Loucy (cell line): Measurements from ENCODE around the gene EREG.

Experiments used
- CTCF ChIP-seq: fragments of 200-600 bp; sonication (generic); conservative IDR thresholded peaks from 2 replicates; pipeline ENCODE4 v1.5.1; 2014; ENCODE audit warnings: mild to moderate bottlenecking, antibody characterized with exemption, low read length
- EZH2phosphoT487 ChIP-seq: fragments of 200-600 bp; IDR thresholded peaks from 2 replicates; pipeline ENCODE4 v1.6.1; 2018; ENCODE audit warnings: antibody characterized with exemption, mild to moderate bottlenecking, moderate library complexity, borderline replicate concordance

GRCh38 chr4:74315376-74315775, 49.6 kb upstream of the EREG start:
- TF ChIP-seq CTCF (no peak), EZH2phosphoT487 (no peak)
